GM12878 (cell line): ENCODE data around the gene CACHD1. TPM values are rescaled to one million over a fixed set of nuclear protein-coding genes. Genes with fewer than 3 reads are reported as not detected.

ENCODE experiments used
- ATAC-seq: fragments of 200-7000 bp; cut with Tn5 transposase; 3 replicates; pipeline ENCODE4 v1.9.1; 2020; ENCODE audit warnings: mild to moderate bottlenecking, moderate library complexity
- BruUV-seq: library from RNA; stranded (reverse); fragments of 400-500 nt; replicated peaks from 2 replicates; lab custom pipeline; 2021; lab: Mats Ljungman, UMichigan
- CTCF ChIA-PET: fragments of 300-600 bp; sonication (Branson Sonifier 250); formaldehyde crosslinking; extraction: SDS; loops from one replicate; lab custom pipeline; 2021; ENCODE audit warnings: inconsistent platforms; lab: Yijun Ruan, JAX
- POLR2A ChIA-PET: fragments of 350-600 bp; formaldehyde crosslinking; extraction: SDS; loops from one replicate; lab custom pipeline; 2021; ENCODE audit warnings: inconsistent platforms; lab: Charles Lee
- RAD21 ChIA-PET: fragments of 300-600 bp; sonication (Branson Sonifier 250); formaldehyde crosslinking; loops from one replicate; lab custom pipeline; 2023; ENCODE audit warnings: antibody characterized with exemption; ENCODE audit not compliant: unreplicated experiment; lab: Charles Lee
- SMC1A ChIA-PET: fragments of 300-600 bp; sonication (Branson Sonifier 250); formaldehyde crosslinking; loops from one replicate; lab custom pipeline; 2023; ENCODE audit not compliant: unreplicated experiment, uncharacterized antibody; lab: Charles Lee
- DNase-seq: peaks from one replicate; pipeline ENCODE4 v3.0.0-alpha.2; 2011; ENCODE audit warnings: low read depth, low spot score
- FAIRE-seq: peaks from 3 replicates; lab custom pipeline; 2011; peaks lifted over from hg19 to GRCh38; lab: Jason Lieb, UNC
- H2AFZ ChIP-seq: 2 replicates; pipeline ENCODE4 v1.6.0; 2011; ENCODE audit warnings: low read depth, low read length, control low read depth; ENCODE audit not compliant: control insufficient read depth
- H3K27ac ChIP-seq: 2 replicates; pipeline ENCODE4 v1.5.1; 2011; ENCODE audit warnings: control low read depth; ENCODE audit not compliant: control insufficient read depth, insufficient read depth
- H3K27me3 ChIP-seq, 2 experiments: replicated peaks in 1 of 2; 2 replicates each; pipeline versions ENCODE4 v1.6.0 to v1.6.1; 2011; ENCODE audit warnings: low read length in 1 of 2; ENCODE audit not compliant: control insufficient read depth in 2 of 2, insufficient read depth in 2 of 2
- H3K36me3 ChIP-seq, 2 experiments: 2 replicates each; pipeline ENCODE4 v1.5.1; 2011; ENCODE audit warnings: low read length in 1 of 2; ENCODE audit not compliant: control insufficient read depth in 2 of 2, insufficient read depth in 2 of 2
- H3K4me1 ChIP-seq: 2 replicates; pipeline ENCODE4 v1.6.1; 2011; ENCODE audit warnings: mild to moderate bottlenecking, low read length, moderate library complexity, mixed read lengths; ENCODE audit not compliant: control insufficient read depth, insufficient read depth
- H3K4me2 ChIP-seq: 2 replicates; pipeline ENCODE4 v1.6.0; 2011; ENCODE audit warnings: control low read depth; ENCODE audit not compliant: control insufficient read depth, insufficient read depth
- H3K4me3 ChIP-seq: fragments of 200-600 bp; sonication (generic); 2 replicates; pipeline ENCODE4 v1.5.1; 2016
- H3K79me2 ChIP-seq: 2 replicates; pipeline ENCODE4 v1.6.0; 2011; ENCODE audit warnings: low read length; ENCODE audit not compliant: control insufficient read depth, insufficient read depth
- H3K9ac ChIP-seq: 2 replicates; pipeline ENCODE4 v1.8.0; 2011; ENCODE audit warnings: low read length, control low read depth, mixed read lengths; ENCODE audit not compliant: control insufficient read depth, insufficient read depth
- H3K9me3 ChIP-seq: replicated peaks from 3 replicates; pipeline ENCODE4 v1.5.1; 2011; ENCODE audit warnings: mild to moderate bottlenecking, low read length; ENCODE audit not compliant: control insufficient read depth, insufficient read depth
- H4K20me1 ChIP-seq: 2 replicates; pipeline ENCODE4 v1.6.0; 2011; ENCODE audit not compliant: control insufficient read depth, insufficient read depth
- ASH2L ChIP-seq: fragments of 300-600, 200-600 bp; sonication (generic); IDR thresholded peaks from 2 replicates; pipeline ENCODE4 v1.6.1; 2017; ENCODE audit warnings: low read depth, mild to moderate bottlenecking, borderline replicate concordance
- BCL3 ChIP-seq: IDR thresholded peaks from 2 replicates; pipeline ENCODE4 v1.6.1; 2011; ENCODE audit warnings: borderline replicate concordance, low read depth, mild to moderate bottlenecking, moderate library complexity, low read length; ENCODE audit not compliant: insufficient read depth, poor library complexity, severe bottlenecking
- CBX3 ChIP-seq: fragments of 200-600 bp; sonication (generic); IDR thresholded peaks from 2 replicates; pipeline ENCODE4 v1.6.1; 2016; ENCODE audit warnings: low read depth, borderline replicate concordance
- CHD1 ChIP-seq: IDR thresholded peaks from 2 replicates; pipeline ENCODE4 v1.6.1; 2012; ENCODE audit warnings: low read depth, low read length, improper control_type of control experiment
- CHD2 ChIP-seq: IDR thresholded peaks from 2 replicates; pipeline ENCODE4 v1.6.1; 2011; ENCODE audit warnings: low read depth, low read length, improper control_type of control experiment, borderline replicate concordance
- DPF2 ChIP-seq: fragments of 450-650 bp; IDR thresholded peaks from 2 replicates; pipeline ENCODE4 v1.6.1; 2017; ENCODE audit warnings: mild to moderate bottlenecking
- NR2C1 ChIP-seq: fragments of 450-650 bp; IDR thresholded peaks from 2 replicates; pipeline ENCODE4 v1.6.1; 2017; ENCODE audit warnings: antibody characterized with exemption, mild to moderate bottlenecking, moderate library complexity
- POU2F2 ChIP-seq: IDR thresholded peaks from 3 replicates; pipeline ENCODE4 v1.6.1; 2011; ENCODE audit warnings: low read depth, mild to moderate bottlenecking, low read length, borderline replicate concordance
- SRF ChIP-seq, 2 experiments: IDR thresholded peaks; 2 replicates each; pipeline ENCODE4 v1.6.1; 2011; ENCODE audit warnings: low read depth in 2 of 2, low read length in 2 of 2, mild to moderate bottlenecking in 1 of 2, moderate library complexity in 1 of 2
- TAF1 ChIP-seq: IDR thresholded peaks from 2 replicates; pipeline ENCODE4 v1.6.1; 2011; ENCODE audit warnings: mild to moderate bottlenecking, low read depth, low read length, borderline replicate concordance
- WRNIP1 ChIP-seq: IDR thresholded peaks from 2 replicates; pipeline ENCODE4 v1.6.1; 2011; ENCODE audit warnings: low read depth, low read length, improper control_type of control experiment, borderline replicate concordance
- ZBTB33 ChIP-seq: fragments of 450-650 bp; IDR thresholded peaks from 2 replicates; pipeline ENCODE4 v1.6.1; 2017; ENCODE audit warnings: mild to moderate bottlenecking
- ZBTB4 ChIP-seq: fragments of 450-650 bp; formaldehyde crosslinking; IDR thresholded peaks from 2 replicates; pipeline ENCODE4 v1.4.0; 2022; ENCODE audit warnings: mild to moderate bottlenecking, moderate library complexity
- ZNF274 ChIP-seq: IDR thresholded peaks from one replicate; pipeline ENCODE4 v1.8.0; 2011; ENCODE audit not compliant: insufficient read length, insufficient read depth
- WGBS: methylation state at CpG from one replicate; pipeline ENCODE4 v1.1.6; 2016; ENCODE audit warnings: low lambda C conversion rate; ENCODE audit not compliant: insufficient replicate concordance, insufficient coverage; ENCODE audit errors: missing lambda C conversion rate; 5-methylcytosine and 5-hydroxymethylcytosine counted together
- in situ Hi-C: fragments of 300-500 bp; cut with MboI; formaldehyde crosslinking; loops from 9 replicates; pipeline ENCODE4 v1.14.3; 2018; ENCODE audit warnings: mixed read lengths
- intact Hi-C: fragments of 100-400 bp; cut with micrococcal nuclease; formaldehyde crosslinking; loops from one replicate; pipeline ENCODE4 v1.14.2; 2022; ENCODE audit not compliant: unreplicated experiment
- polyA plus RNA-seq, 11 experiments: library from polyadenylated mRNA; depleted of rRNA in 4 of 11; unstranded in 6 of 11; stranded (reverse) in 5 of 11; fragments of >200 nt; fragmentation: Nextera tagmentation in 4 of 11; fragmentation: Illumina TruSeq in 1 of 11; extraction: Ambion mirVana in 4 of 11; extraction: Trizol in 1 of 11; gene quantifications; 1 replicate in 1 of 11; 2 replicates in 10 of 11; pipeline versions ENCODE4 v1.2.1 to v1.2.3, GENCODE V29; 2011 to 2016; ENCODE audit warnings: inconsistent platforms in 2 of 11, missing spikeins in 2 of 11, low read depth in 1 of 11
- total RNA-seq, 4 experiments: library from RNA; depleted of rRNA in 3 of 4; stranded (reverse); fragments of >200 nt in 3 of 4; fragmentation: Illumina TruSeq in 1 of 4; extraction: Trizol in 1 of 4; gene quantifications; 2 replicates each; pipeline versions ENCODE4 v1.2.1 to v1.2.3, GENCODE V29; 2013 to 2021

Gene CACHD1
- total and polyA plus RNA-seq, 10 of the 15 experiments (the other 5 are each of a cell fraction or from before 2014, with no cell fraction given): 0.03 TPM; not detected in 9

- TF ChIP-seq ZBTB4 (CRISPR knock-in tag): no peak
- TF ChIP-seq ASH2L: no peak
- no peak for TF ChIP-seq ZNF274
- TF ChIP-seq CBX3: no peak
- no peak for TF ChIP-seq CHD2
- TF ChIP-seq TAF1: no peak
- TF ChIP-seq NR2C1: no peak
- no peak for TF ChIP-seq DPF2
These were observed 242.1 kb downstream of the CACHD1 start (continued) for GRCh38 chr1:64712049-64712448.

- Histone ChIP-seq H3K4me1 (no peaks in the 10 kb centered on the region), H3K79me2 (no peaks in the 10 kb centered on the region), H3K4me3 (no peak overlapping the region), H3K27ac (no peak overlapping the region), H3K9me3 (no peaks in the 10 kb centered on the region), H3K9ac (no peak overlapping the region), H3K36me3 (no peaks in the 10 kb centered on the region), H2AFZ (no peak overlapping the region), H3K27me3 (no peaks in the 10 kb centered on the region), H3K4me2 (no peak overlapping the region), H4K20me1 (no peaks in the 10 kb centered on the region)
- WGBS: 3% methylated on average over 2 of the region's 2 CpGs
- intact Hi-C loops (no loop called here), in situ Hi-C loops (no loop called here)
- FAIRE-seq: no peak
- no TSS peak for BruUV-seq
- ChIA-PET POLR2A (no interaction called here), RAD21 (no interaction called here), CTCF (no interaction called here), SMC1A (interaction anchor here (0.9 kb wide), 1 partner anchor 8 kb away, joined by 3 read pairs; no protein-coding TSS in a partner anchor)
- no peak for DNase-seq
- no peak for ATAC-seq
- TF ChIP-seq SRF (IDR thresholded peaks at IDR 0.05; ENCODE audit: low read depth in 2 of 2, low read length in 2 of 2) (no peak), ZBTB33 (no peak), CHD1 (no peak), BCL3 (no peak), POU2F2 (no peak), WRNIP1 (no peak)
These were observed 245.3 kb downstream of the CACHD1 start for GRCh38 chr1:64715186-64715585.
